ENCODE data around the gene SH3BGRL.
A peak's percentile ranks its signal among the peaks of the same experiment; 100 is the strongest.
"Not testable (repeated sequence)": the region's sequence is repeated elsewhere in the genome, so short reads cannot be mapped to it uniquely, and the experiment has no call there.

Gene SH3BGRL

DNA sequence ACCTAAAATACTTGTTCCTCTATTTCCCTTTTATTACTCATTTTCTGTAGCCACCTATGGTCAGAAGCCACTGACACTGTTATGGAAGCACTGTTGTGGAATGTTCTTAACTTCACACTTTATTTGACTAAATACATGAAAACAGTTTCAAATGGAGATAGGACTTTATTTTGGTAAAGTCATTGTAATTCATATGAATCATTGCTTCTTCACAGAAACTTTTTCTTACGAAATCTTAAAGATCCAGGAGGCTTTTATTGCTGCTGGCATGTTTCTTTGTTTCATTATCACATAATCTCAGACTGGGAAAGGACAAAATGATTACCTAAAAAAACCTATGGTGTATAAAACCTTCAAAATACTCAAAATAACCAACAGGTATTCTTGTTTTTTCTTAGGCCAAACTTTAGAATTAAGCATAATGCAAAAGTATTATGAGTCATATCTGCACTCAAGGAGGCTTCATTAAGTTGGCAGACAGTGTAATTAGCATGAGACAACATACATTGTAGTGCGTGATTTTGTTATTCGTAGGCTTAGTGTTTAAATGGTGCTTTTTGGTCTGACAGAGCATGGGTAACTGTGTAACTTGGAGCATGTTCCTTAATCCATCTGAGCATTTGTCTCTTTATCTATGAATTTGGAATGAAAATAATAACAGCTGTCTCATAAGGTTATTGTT lies 58.0 kb downstream of the SH3BGRL start:
- DNase-seq = peak; percentile 14 to 17

GRCh38 chrX:81261576-81261975 lies 59.7 kb downstream of the SH3BGRL start:
- no peak for DNase-seq

GRCh38 chrX:81263059-81263458 lies 61.2 kb downstream of the SH3BGRL start:
- no peak for DNase-seq

DNA sequence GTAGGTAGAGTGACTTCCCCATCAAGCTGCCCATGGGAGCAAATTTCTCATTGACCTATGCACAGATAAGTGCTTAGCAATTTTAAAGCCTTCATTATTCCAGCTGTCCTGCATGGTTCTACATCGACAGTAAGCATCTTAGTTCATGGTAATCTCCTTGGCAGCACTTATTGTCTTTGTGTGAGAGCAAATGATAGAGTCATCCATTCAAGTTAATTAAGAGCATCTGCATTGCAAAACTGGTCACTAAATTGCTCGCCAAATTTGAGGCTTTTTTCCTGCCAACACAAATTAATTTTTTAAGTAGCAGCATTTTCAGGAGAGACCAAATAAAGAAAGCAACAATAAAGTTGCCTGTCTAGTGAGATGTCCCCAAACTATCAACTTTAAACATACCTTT lies 76.7 kb downstream of the SH3BGRL start:
- no peak for DNase-seq

DNA sequence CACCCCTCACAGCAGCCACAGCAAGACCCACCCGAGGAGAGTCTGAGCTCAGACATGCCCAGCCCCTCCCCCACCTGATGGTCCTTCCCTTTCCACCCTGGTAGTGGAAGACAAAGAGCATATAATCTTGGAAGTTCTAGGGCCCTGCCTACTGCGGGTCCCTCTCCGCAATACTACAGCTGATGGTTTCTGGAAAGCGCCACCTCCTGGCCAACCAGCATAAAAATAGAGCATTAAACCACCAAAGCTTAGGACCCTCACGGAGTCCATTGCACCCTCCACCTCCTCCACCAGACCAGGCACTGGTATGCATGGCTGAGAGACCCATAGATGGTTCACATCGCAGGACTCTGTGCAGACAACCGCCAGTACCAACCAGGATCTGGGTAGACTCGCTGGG lies 78.2 kb downstream of the SH3BGRL start:
- DNase-seq = no peak

DNA sequence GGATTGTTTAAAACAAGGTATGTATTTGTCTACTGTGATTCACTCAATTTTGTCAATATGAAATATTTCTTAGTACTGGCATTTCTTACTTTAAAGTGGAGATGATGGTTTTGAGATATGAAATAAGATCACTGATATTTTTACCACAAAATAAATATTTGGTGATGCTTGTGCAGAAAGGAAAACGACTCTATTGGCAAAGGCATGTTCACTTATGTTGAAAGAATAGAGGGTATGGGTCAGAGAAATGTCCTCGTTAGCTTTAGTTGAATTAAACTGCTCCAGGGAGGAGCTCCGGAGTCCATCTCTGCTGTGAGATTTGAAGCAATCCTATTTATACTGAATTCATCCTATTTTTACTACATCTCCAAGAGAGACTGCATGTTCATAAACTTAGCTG lies 84.2 kb downstream of the SH3BGRL start:
- DNase-seq = no peak

- no peak for DNase-seq
These were observed 84.7 kb downstream of the SH3BGRL start for GRCh38 chrX:81286608-81287007.

DNA sequence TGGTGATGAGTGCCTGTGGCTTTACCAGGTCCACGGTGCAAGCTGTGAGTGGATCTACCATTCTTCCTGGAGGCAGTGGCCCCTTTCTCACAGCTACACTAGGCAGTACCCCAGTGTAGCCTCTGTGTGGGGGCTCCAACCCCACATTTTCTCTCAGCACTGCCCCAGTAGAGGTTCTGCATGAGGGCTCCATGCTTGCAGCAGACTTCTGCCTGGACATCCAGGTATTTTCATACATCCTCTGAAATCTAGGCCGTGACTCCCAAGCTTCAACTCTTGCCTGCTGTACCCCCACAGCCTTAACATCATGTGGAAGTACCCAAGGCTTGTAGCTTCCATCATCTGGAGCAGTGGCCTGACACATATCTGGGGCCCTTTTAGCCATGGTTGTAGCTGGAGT lies 90.1 kb downstream of the SH3BGRL start:
- no peak for DNase-seq

DNA sequence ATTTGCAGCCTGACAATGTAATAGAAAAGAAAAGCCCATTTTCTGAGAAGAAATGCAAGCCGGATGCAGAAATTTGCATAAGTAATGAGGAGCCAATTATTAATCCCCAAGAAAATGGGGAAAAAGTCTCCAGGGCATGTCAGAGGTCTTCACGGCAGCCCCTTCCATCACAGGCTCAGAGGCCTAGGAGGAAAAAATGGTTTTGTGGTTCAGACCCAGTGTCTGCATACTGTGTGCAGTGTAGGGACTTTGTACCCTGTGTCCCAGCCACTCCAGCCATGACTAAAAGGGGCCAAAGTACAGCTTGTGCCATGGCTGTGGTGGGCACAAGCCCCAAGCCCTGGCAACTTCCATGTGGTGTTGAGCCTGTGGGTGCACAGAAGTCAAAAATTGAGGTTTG lies 92.2 kb downstream of the SH3BGRL start:
- no peak for DNase-seq

DNA sequence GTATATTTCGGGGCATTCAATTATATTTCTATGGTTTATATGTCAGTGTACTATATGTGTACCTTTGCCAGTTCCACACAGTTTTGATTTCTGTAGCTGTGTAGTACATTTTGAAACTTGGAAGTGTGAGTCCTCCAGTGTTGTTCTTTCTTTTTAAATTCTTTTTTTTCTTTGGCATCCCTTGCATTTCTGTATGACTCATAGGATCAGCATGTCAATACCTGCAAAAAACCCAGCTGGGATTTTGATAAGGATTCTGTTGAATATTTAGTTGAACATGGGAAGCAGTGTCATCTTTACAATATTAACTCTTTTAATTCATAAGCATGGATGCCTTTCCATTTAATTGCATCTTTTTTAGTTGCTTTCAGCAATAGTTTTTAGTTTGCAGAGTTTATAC lies 100.0 kb downstream of the SH3BGRL start:
- no peak for DNase-seq

GRCh38 chrX:81304563-81304962 lies 102.7 kb downstream of the SH3BGRL start:
- peak; percentile 18 to 55 for DNase-seq

- DNase-seq = no peak
These were observed 103.3 kb downstream of the SH3BGRL start for GRCh38 chrX:81305240-81305639.

- peak; percentile 15 to 62 for DNase-seq
These were observed 106.4 kb downstream of the SH3BGRL start for GRCh38 chrX:81308086-81308829.

DNA sequence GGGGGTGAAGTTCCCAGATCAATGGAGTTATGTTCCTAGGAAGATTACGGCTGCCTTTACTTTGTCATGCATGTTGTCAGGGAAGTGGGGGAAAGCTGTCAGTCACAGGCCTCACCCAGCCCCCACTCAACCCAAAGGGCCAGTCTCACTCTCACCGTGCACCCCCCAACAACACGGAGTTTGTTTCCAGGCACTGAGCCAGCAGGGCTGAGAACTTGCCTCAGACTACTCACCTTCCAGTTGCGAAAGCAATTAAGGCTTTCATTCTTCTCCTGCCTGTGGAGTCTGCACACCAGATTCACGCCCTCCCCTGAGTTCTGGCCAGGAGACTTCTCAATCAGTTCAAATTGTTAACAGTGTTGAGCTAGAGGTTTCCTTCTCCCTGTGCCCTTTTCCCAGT lies 114.3 kb downstream of the SH3BGRL start:
- no peak for DNase-seq

- DNase-seq = not testable (repeated sequence)
These were observed 129.8 kb downstream of the SH3BGRL start for GRCh38 chrX:81331653-81332052.

DNA sequence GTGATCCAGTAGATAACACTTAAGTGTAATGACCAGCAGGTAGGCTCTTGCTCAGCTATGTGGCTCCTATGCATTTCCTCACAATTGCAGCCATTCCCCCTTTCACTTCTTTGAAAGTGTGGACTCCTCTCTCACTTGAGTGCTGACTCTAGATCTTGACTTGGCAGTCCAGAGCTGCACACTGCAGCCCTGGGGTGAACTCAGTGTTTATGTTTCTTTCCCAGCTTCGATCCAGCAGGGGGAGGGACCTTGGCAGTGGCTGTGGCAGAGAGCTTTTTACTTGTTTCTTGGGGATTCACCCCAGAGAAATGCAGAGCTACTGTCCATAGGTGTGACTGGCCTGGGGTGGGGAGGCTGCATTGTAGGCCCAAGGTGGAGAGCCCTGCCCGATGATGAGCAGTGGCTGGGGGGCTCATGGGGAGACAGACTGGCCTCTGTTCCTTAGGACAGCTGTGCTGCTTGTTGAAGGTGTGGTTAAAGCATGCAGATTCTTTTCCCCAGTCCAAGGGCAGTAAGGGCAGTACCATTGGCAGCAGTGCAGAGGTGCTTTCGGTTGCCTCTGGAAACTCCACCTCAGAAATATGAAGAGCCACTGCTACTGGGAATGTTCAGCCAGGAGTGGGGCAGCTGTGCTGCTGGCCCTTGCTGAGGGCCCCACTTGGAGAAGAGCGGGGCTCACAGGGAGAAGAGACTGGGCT lies 134.7 kb downstream of the SH3BGRL start:
- no peak for DNase-seq

GRCh38 chrX:81337805-81338204 lies 135.9 kb downstream of the SH3BGRL start:
- no peak for DNase-seq

DNA sequence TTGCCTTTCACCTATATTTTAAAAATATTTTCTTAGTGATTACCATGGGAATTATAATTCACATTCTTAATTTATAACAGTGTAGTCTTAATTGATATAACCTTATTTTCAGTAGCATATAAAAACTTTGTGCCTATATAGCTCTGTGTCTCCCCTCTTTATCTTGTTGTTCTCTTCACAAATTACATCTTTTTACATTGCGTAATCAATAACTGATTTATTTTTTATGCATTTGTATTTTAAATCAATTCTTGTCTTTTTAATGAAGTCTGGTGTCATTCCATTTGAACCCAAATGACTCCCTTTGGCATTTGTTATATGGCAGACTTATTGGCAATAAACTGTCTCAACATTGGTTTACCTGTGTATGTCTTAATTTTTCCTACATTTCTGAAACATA lies 137.0 kb downstream of the SH3BGRL start:
- DNase-seq = no peak

- not testable (repeated sequence) for DNase-seq
These were observed 143.4 kb downstream of the SH3BGRL start for GRCh38 chrX:81345296-81345695.
